ENCODE data around the gene RBM5.

GRCh38 chr3:50135964-50136363 is 47.2 kb downstream of the RBM5 start:
- TF ChIP-seq EZH2 (IDR thresholded peaks at IDR 0.05): no peak
- TF ChIP-seq CTCF (IDR thresholded peaks at IDR 0.05): no peak
- TF ChIP-seq EZH2phosphoT487 (IDR thresholded peaks at IDR 0.05): no peak

All from neural progenitor cell (in vitro differentiated cells).